Activated naive CD4-positive, alpha-beta T cell treated with anti-CD3 and anti-CD28 coated beads, Interleukin-2, amount 50 U/mL, for 24 hours (primary cell): ENCODE results near the gene IL36A.

Source experiments
- H3K27ac Mint-ChIP-seq: one replicate; pipeline ENCODE4 v1.8.0; 2021; ENCODE audit warnings: mild to moderate bottlenecking, mixed read lengths
- H3K27me3 Mint-ChIP-seq: one replicate; pipeline ENCODE4 v1.8.0; 2021; ENCODE audit warnings: mixed read lengths
- H3K36me3 Mint-ChIP-seq: one replicate; pipeline ENCODE4 v1.8.0; 2021; ENCODE audit warnings: mixed read lengths
- H3K4me1 Mint-ChIP-seq: one replicate; pipeline ENCODE4 v1.8.0; 2021; ENCODE audit warnings: mixed read lengths
- H3K4me3 Mint-ChIP-seq: one replicate; pipeline ENCODE4 v1.8.0; 2021; ENCODE audit warnings: mild to moderate bottlenecking, mixed read lengths
- H3K9me3 Mint-ChIP-seq: one replicate; pipeline ENCODE4 v1.8.0; 2021; ENCODE audit warnings: mixed read lengths

Gene IL36A

GRCh38 chr2:113005030-113005509, at the start of gene IL36A:
Gene IL36A, plus strand, starts transcription at chr2:113005459. Its CDS starts 413 bp downstream, at chr2:113005872.
- no peaks in the 10 kb centered on the region for H3K27me3 Mint-ChIP-seq
- peaks cover 12% of the 10 kb centered on the region for H3K9me3 Mint-ChIP-seq
- H3K36me3 Mint-ChIP-seq = peaks cover 10% of the 10 kb centered on the region
- no peak within 1 kb of the TSS for H3K4me3 Mint-ChIP-seq
- H3K4me1 Mint-ChIP-seq = no peaks in the 10 kb centered on the region
- H3K27ac Mint-ChIP-seq = no peak within 1 kb of the TSS

DNA sequence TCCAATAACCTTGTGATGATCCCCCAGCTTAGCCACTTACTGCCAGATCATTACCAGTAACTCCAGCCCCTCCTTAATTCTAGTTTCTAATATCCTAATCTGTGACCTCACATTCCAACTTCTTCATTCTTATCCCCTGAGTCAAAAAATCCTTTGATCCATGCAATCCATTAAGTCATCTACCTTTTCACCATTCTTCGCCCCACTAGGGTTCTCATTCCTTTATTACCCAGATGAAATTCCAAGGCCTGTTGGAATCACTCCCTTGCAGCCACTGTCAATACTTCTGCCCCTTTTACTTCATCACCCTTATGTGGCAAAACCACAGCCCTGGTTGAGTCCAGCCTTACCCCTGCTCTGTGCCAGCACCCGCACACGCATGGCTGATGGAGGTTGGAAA, 47.7 kb upstream of the IL36A start:
- Mint-ChIP-seq H3K27ac (no peak overlapping the region), H3K4me1 (no peaks in the 10 kb centered on the region), H3K4me3 (no peak overlapping the region), H3K9me3 (no peaks in the 10 kb centered on the region), H3K36me3 (no peaks in the 10 kb centered on the region), H3K27me3 (no peaks in the 10 kb centered on the region)

GRCh38 chr2:112958428-112959108, 46.7 kb upstream of the IL36A start:
- H3K36me3 Mint-ChIP-seq = no peaks in the 10 kb centered on the region
- H3K27me3 Mint-ChIP-seq = no peaks in the 10 kb centered on the region
- H3K9me3 Mint-ChIP-seq = no peaks in the 10 kb centered on the region
- H3K27ac Mint-ChIP-seq = no peak overlapping the region
- no peaks in the 10 kb centered on the region for H3K4me1 Mint-ChIP-seq
- no peak overlapping the region for H3K4me3 Mint-ChIP-seq

DNA sequence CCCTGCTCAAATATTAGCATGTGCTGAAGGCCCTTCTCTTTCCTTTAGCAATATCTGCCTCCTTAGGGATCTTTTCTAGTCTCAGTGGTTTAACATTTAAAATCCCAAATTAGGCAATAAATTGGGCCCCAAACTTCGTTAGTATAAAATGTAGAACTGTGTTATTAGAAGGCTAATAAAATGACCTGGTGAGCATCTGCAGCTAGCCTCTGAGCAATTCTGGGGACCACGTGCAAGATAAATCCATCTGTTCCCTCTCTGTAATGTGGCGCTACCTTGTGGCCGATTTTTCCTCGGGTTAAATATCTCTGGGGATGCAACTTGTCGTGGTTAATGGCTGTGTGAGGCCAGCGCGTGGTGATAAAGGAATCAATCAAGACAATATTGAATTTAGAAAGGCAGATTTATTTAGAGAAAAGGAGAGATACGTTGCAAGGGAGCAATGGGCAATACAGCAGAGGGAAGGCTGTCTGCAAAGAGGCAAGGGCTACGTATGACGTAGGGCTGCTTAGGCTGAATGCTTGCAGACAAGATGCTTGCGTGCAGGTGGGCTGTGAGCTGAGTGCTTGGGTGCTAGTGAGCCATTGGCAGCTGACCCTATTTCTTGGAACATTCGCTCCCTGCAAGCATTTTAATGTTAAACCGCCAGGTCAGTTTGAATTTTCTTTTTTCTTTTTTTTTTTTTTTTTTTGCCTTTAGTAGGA, 46.0 kb upstream of the IL36A start:
- Mint-ChIP-seq H3K27me3 (no peaks in the 10 kb centered on the region), H3K9me3 (no peaks in the 10 kb centered on the region), H3K36me3 (no peaks in the 10 kb centered on the region), H3K27ac (no peak overlapping the region), H3K4me3 (no peak overlapping the region), H3K4me1 (no peaks in the 10 kb centered on the region)

DNA sequence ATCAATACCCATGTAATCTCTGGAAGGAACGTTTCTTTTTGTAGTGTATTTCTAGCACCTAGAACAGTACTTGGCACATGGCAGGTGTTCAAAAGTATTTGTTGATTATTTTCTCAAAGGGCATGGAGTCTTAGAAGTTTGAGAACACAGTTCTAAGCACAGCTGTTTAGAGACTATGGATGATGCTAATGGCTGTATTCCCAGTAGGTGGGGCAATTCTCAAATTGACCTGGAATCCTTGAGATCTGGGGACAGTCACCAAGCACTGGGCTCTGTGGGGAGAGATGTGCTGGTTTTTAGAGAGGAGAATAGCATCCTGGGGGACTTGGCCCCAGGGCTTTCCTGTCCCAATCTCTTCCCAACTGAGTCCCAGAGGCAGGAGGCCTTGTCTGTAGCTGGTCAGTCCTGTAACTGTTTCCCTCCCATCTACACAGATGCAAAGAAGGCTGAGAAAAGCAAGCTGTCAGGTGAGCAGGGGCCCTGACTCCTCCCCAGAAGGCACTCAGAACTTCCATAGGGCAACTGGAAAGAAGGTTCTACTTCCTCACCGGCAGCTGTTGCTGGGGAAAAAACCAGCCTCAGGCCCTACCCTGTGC, 44.9 kb upstream of the IL36A start:
- H3K9me3 Mint-ChIP-seq = no peaks in the 10 kb centered on the region
- no peak overlapping the region for H3K27ac Mint-ChIP-seq
- no peaks in the 10 kb centered on the region for H3K36me3 Mint-ChIP-seq
- H3K27me3 Mint-ChIP-seq = no peaks in the 10 kb centered on the region
- H3K4me3 Mint-ChIP-seq = no peak overlapping the region
- no peaks in the 10 kb centered on the region for H3K4me1 Mint-ChIP-seq

- Mint-ChIP-seq H3K9me3 (no peaks in the 10 kb centered on the region), H3K4me3 (no peak overlapping the region), H3K4me1 (no peaks in the 10 kb centered on the region), H3K27me3 (no peaks in the 10 kb centered on the region), H3K27ac (no peak overlapping the region), H3K36me3 (no peaks in the 10 kb centered on the region)
These were observed 42.7 kb upstream of the IL36A start for GRCh38 chr2:112962308-112963175.

- Mint-ChIP-seq H3K27ac (no peak overlapping the region), H3K4me3 (no peak overlapping the region), H3K27me3 (no peaks in the 10 kb centered on the region), H3K9me3 (peaks cover 5% of the 10 kb centered on the region), H3K36me3 (peaks cover 6% of the 10 kb centered on the region), H3K4me1 (peaks cover 11% of the 10 kb centered on the region)
These were observed 38.2 kb upstream of the IL36A start for GRCh38 chr2:112967023-112967422.

DNA sequence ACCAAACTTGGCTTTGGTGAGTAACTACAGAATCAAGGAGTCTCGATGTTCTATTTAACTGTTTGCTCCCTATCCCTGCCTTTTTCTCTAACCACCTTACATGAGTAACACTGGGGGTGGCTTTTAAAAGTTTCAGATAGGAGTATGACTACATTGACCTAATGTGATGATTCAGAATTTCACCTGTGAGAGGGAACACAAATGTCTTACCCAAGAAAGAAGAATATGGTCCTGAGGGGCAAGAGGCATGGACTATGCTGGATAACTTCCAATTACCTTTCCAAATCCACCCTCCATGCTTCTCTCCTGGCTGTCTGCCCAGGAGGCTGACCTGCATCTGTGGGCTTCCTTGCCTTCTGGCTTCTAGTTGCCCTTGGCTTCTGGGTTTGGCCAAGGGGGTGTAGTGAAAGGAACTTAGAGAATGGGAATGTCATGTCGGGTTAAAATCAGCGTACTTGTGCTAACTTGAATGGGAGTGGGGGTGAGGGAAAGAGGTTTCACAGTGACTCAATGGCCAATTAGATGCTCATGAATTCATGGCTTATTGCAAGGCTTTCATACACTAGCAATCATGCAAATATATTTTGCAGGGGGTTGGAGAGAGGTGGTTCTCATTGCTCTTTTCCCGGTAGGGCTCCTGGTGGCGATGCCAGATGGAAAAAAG, 32.7 kb upstream of the IL36A start:
- Mint-ChIP-seq H3K27me3 (no peaks in the 10 kb centered on the region), H3K27ac (no peak overlapping the region), H3K9me3 (peaks cover 5% of the 10 kb centered on the region), H3K4me1 (peaks cover 18% of the 10 kb centered on the region), H3K4me3 (no peak overlapping the region), H3K36me3 (peaks cover 6% of the 10 kb centered on the region)

- no peak overlapping the region for H3K4me3 Mint-ChIP-seq
- H3K36me3 Mint-ChIP-seq = peaks cover 6% of the 10 kb centered on the region
- H3K27me3 Mint-ChIP-seq = no peaks in the 10 kb centered on the region
- peaks cover 5% of the 10 kb centered on the region for H3K9me3 Mint-ChIP-seq
- no peak overlapping the region for H3K27ac Mint-ChIP-seq
- peaks cover 14% of the 10 kb centered on the region for H3K4me1 Mint-ChIP-seq
These were observed 32.1 kb upstream of the IL36A start for GRCh38 chr2:112973156-112973555.

GRCh38 chr2:112977559-112978056, 27.7 kb upstream of the IL36A start, which contains the start of gene IL36G:
Gene IL36G, plus strand, starts transcription at chr2:112978006. Its CDS starts 633 bp downstream, at chr2:112978639.
- H3K36me3 Mint-ChIP-seq = no peaks in the 10 kb centered on the region
- no peaks in the 10 kb centered on the region for H3K27me3 Mint-ChIP-seq
- no peak within 1 kb of the TSS for H3K27ac Mint-ChIP-seq
- H3K4me3 Mint-ChIP-seq = no peak within 1 kb of the TSS
- peaks cover 25% of the 10 kb centered on the region for H3K4me1 Mint-ChIP-seq
- H3K9me3 Mint-ChIP-seq = no peaks in the 10 kb centered on the region

DNA sequence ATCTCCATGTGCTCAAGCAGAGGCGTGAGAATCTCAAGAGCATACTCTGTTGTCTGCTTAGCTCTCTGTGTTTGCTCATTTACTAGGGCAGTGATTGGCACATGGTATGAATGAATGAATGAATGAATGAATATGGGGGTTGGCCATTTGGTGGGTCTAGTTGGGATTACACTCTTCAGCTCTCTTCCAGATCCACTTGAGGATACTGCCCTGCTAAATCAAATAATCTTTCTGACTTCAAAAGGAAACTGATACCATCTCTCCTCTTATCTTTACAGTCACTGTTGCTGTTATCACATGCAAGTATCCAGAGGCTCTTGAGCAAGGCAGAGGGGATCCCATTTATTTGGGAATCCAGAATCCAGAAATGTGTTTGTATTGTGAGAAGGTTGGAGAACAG, 25.5 kb upstream of the IL36A start:
- Mint-ChIP-seq H3K4me3 (no peak overlapping the region), H3K9me3 (no peaks in the 10 kb centered on the region), H3K27me3 (no peaks in the 10 kb centered on the region), H3K27ac (no peak overlapping the region), H3K4me1 (peaks cover 29% of the 10 kb centered on the region), H3K36me3 (no peaks in the 10 kb centered on the region)

- H3K27me3 Mint-ChIP-seq = no peaks in the 10 kb centered on the region
- H3K4me3 Mint-ChIP-seq = no peak overlapping the region
- peak overlapping the region; percentile 71 for H3K27ac Mint-ChIP-seq
- H3K4me1 Mint-ChIP-seq = peaks cover 37% of the 10 kb centered on the region
- no peaks in the 10 kb centered on the region for H3K36me3 Mint-ChIP-seq
- no peaks in the 10 kb centered on the region for H3K9me3 Mint-ChIP-seq
These were observed 24.7 kb upstream of the IL36A start for GRCh38 chr2:112980537-112980936.

DNA sequence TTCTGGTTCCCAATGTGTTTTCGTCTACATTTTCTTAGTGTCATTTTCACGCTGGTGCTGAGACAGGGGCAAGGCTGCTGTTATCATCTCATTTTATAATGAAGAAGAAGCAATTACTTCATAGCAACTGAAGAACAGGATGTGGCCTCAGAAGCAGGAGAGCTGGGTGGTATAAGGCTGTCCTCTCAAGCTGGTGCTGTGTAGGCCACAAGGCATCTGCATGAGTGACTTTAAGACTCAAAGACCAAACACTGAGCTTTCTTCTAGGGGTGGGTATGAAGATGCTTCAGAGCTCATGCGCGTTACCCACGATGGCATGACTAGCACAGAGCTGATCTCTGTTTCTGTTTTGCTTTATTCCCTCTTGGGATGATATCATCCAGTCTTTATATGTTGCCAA, 20.2 kb upstream of the IL36A start:
- Mint-ChIP-seq H3K4me3 (no peak overlapping the region), H3K27me3 (no peaks in the 10 kb centered on the region), H3K4me1 (peaks cover 36% of the 10 kb centered on the region), H3K27ac (peak overlapping the region; percentile 93), H3K9me3 (no peaks in the 10 kb centered on the region), H3K36me3 (peaks cover 4% of the 10 kb centered on the region)

DNA sequence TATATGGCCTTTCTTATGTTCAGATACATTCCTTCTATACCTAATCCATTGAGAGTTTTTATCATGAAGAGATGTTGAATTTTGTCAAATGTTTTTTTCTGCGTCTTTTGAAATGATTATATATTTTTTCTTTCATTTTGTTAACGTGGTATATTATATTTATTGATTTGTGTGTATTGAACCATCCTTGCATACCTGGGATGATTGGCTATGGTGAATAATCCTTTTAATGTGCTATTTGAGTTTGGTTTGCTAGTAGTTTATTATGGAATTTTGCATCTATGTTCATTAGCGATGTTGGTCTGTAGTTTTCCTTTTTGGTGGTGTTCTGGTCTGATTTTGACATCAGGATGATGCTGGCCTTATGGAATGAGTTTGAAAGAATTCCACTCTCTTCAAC, 15.6 kb upstream of the IL36A start:
- H3K4me1 Mint-ChIP-seq = peaks cover 40% of the 10 kb centered on the region

DNA sequence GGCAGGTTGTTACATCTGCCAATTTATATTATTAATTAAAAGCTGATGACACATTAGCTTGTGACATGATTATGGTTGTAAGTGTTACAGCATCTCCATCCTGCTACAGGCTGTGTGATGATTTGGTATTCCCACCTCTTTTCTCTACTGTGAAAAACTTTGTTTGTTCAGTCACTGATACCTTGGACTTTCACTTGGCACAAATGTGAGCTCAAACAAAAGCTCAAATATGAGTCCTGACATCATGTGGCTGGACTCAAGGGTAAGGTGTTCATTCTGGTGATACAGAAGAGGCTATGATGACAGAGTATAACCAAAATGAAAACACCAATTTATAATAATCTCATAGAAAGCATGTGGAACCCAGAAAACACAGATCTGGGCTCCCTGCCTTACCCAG, 11.4 kb upstream of the IL36A start:
- no peaks in the 10 kb centered on the region for H3K27me3 Mint-ChIP-seq
- H3K4me3 Mint-ChIP-seq = no peak overlapping the region
- H3K4me1 Mint-ChIP-seq = peaks cover 54% of the 10 kb centered on the region
- H3K9me3 Mint-ChIP-seq = peaks cover 16% of the 10 kb centered on the region
- H3K36me3 Mint-ChIP-seq = peaks cover 15% of the 10 kb centered on the region
- H3K27ac Mint-ChIP-seq = no peak overlapping the region

More for the DNA sequence above, 15.6 kb upstream of the IL36A start:
- peaks cover 11% of the 10 kb centered on the region for H3K9me3 Mint-ChIP-seq
- no peak overlapping the region for H3K4me3 Mint-ChIP-seq
- H3K36me3 Mint-ChIP-seq = peaks cover 13% of the 10 kb centered on the region
- H3K27ac Mint-ChIP-seq = no peak overlapping the region
- no peaks in the 10 kb centered on the region for H3K27me3 Mint-ChIP-seq
